MCF 10A (cell line): Measurements from ENCODE around the gene EVX1. TPM values are rescaled to one million over a fixed set of nuclear protein-coding genes. Genes with fewer than 3 reads are reported as not detected.

Experiments used
- BruUV-seq: library from RNA; stranded (reverse); fragments of 400-500 nt; replicated peaks from 2 replicates; lab custom pipeline; 2021; lab: Mats Ljungman, UMichigan
- CTCF ChIA-PET: fragments of 300-600 bp; sonication (Branson Sonifier 250); formaldehyde crosslinking; extraction: SDS; loops from one replicate; lab custom pipeline; 2021; ENCODE audit warnings: antibody characterized with exemption, inconsistent platforms; lab: Yijun Ruan, JAX
- POLR2A ChIA-PET: fragments of 300-600, 350-650 bp; sonication (Branson Sonifier 250); formaldehyde crosslinking; extraction: SDS; loops from one replicate; lab custom pipeline; 2020; ENCODE audit warnings: antibody characterized with exemption, inconsistent platforms; lab: Yijun Ruan, JAX
- DNase-seq: peaks from one replicate; pipeline ENCODE4 v3.0.0-alpha.2; 2018; ENCODE audit not compliant: unreplicated experiment
- H3K27ac Mint-ChIP-seq: one replicate; pipeline ENCODE4 v1.8.0; 2022; ENCODE audit warnings: mild to moderate bottlenecking, low read depth, mixed read lengths; ENCODE audit not compliant: unreplicated experiment
- H3K27me3 Mint-ChIP-seq: one replicate; pipeline ENCODE4 v1.8.0; 2022; ENCODE audit warnings: mixed read lengths; ENCODE audit not compliant: insufficient read depth, unreplicated experiment
- H3K36me3 Mint-ChIP-seq: one replicate; pipeline ENCODE4 v1.8.0; 2022; ENCODE audit warnings: mild to moderate bottlenecking, moderate library complexity, mixed read lengths; ENCODE audit not compliant: insufficient read depth, unreplicated experiment
- H3K4me1 Mint-ChIP-seq: one replicate; pipeline ENCODE4 v1.8.0; 2022; ENCODE audit warnings: mixed read lengths; ENCODE audit not compliant: insufficient read depth, unreplicated experiment
- H3K4me3 Mint-ChIP-seq: one replicate; pipeline ENCODE4 v1.8.0; 2022; ENCODE audit warnings: mild to moderate bottlenecking, moderate library complexity, mixed read lengths; ENCODE audit not compliant: unreplicated experiment
- H3K9me3 Mint-ChIP-seq: one replicate; pipeline ENCODE4 v1.8.0; 2022; ENCODE audit warnings: mixed read lengths; ENCODE audit not compliant: unreplicated experiment
- intact Hi-C: fragments of 100-400 bp; cut with micrococcal nuclease; formaldehyde crosslinking; loops from 2 replicates; pipeline ENCODE4 v1.14.1; 2022
- total RNA-seq: library from RNA; stranded (reverse); gene quantifications from 2 replicates; pipeline ENCODE4 v1.2.3, GENCODE V29; 2022
- TF ChIP-seq, protein P1 (sequence below): fragments of 200-600 bp; IDR thresholded peaks from one replicate; pipeline ENCODE4 v1.8.0; 2022; ENCODE audit warnings: antibody characterized with exemption, mild to moderate bottlenecking; ENCODE audit not compliant: unreplicated experiment

The EVX1 gene
- total RNA-seq, 1 experiment from 2014 or later, result not detected

DNA sequence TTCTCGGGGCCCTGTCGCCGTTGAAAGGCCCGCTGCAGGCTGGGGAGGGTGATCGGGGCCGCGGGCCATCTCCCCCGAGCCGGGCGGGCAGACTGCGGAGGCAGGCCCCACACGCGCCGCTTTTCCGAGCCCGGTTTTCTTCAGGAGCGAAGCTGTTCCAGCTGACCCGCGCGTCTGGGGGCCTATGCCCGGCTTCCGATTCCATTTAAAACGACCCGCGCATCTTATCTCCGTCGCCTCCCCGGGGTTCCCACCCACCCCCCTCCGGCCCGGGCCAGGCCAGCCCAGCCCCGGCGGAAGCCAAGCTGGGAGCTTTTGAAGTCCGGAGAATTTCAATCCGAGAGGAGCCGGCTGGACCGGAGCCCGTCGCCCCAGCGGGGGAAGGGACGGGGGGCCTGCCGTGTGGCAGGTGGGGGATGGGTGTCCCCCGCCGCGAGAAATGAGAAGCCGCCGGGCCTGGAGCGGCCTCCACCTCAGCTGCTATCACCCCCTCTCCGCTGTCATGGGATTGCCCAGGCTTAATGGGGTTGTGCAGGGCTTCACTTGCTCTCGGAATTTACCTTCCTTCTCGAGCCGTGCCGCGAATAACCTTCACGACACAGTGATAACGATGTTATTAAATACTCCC lies 3.1 kb upstream of the EVX1 start:
- BruUV-seq, result no TSS peak
- Mint-ChIP-seq H3K27me3 (peaks cover 48% of the 10 kb centered on the region), H3K4me1 (no peaks in the 10 kb centered on the region), H3K9me3 (no peaks in the 10 kb centered on the region), H3K4me3 (no peak overlapping the region), H3K36me3 (peaks cover 5% of the 10 kb centered on the region), H3K27ac (no peak overlapping the region)
- intact Hi-C loops, result no loop called here
- TF ChIP-seq, protein P1, sequence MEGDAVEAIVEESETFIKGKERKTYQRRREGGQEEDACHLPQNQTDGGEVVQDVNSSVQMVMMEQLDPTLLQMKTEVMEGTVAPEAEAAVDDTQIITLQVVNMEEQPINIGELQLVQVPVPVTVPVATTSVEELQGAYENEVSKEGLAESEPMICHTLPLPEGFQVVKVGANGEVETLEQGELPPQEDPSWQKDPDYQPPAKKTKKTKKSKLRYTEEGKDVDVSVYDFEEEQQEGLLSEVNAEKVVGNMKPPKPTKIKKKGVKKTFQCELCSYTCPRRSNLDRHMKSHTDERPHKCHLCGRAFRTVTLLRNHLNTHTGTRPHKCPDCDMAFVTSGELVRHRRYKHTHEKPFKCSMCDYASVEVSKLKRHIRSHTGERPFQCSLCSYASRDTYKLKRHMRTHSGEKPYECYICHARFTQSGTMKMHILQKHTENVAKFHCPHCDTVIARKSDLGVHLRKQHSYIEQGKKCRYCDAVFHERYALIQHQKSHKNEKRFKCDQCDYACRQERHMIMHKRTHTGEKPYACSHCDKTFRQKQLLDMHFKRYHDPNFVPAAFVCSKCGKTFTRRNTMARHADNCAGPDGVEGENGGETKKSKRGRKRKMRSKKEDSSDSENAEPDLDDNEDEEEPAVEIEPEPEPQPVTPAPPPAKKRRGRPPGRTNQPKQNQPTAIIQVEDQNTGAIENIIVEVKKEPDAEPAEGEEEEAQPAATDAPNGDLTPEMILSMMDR, result no peak
- POLR2A ChIA-PET, result no interaction called here
- DNase-seq, result no peak
- CTCF ChIA-PET, result interaction anchor here (0.6 kb wide), 2 partner anchors 25 to 215 kb away, joined by 3 to 4 read pairs; no protein-coding TSS in a partner anchor

DNA sequence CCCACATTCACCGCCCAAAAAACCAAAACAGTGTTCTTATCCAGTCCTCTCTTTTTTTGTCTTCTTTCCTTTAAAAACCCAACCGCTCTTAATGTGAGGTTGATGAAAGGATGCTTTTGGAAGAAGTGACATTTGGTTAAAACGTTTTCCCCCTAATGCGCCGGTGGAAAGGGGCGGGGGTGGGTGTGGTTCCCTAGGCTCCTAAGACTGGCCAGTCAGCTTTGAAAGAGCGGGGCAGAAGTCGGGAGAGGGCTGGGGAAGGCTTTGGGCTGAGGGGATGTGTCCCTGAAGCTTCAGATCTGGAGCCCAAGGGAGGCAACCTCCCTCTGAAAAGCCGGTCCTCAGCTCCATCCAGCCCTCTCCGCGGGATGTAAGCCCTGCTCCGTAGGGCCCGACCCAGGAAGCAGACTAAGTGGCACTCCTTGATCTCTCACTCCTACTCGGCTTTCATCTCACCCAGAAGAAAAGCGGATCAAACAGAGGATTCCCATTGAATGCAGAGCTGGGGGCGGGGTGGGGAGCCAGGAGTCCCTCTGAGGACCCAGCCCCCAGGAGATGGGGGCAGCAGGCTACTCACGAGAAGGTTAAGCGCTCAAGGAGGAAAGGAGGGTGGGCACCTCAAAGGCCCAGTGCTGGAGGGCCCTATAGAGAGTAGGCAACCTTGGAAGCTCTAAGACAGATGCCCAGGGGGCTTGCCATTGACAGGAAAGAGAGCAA lies 2.4 kb upstream of the EVX1 start:
- Mint-ChIP-seq H3K4me3 (no peak overlapping the region), H3K9me3 (no peaks in the 10 kb centered on the region), H3K36me3 (peaks cover 5% of the 10 kb centered on the region), H3K4me1 (no peaks in the 10 kb centered on the region), H3K27me3 (peaks cover 53% of the 10 kb centered on the region), H3K27ac (no peak overlapping the region)
- POLR2A ChIA-PET, result no interaction called here
- no peak for DNase-seq
- no TSS peak for BruUV-seq
- intact Hi-C loops, result no loop called here
- CTCF ChIA-PET, result no interaction called here
- TF ChIP-seq, protein P1, result no peak

DNA sequence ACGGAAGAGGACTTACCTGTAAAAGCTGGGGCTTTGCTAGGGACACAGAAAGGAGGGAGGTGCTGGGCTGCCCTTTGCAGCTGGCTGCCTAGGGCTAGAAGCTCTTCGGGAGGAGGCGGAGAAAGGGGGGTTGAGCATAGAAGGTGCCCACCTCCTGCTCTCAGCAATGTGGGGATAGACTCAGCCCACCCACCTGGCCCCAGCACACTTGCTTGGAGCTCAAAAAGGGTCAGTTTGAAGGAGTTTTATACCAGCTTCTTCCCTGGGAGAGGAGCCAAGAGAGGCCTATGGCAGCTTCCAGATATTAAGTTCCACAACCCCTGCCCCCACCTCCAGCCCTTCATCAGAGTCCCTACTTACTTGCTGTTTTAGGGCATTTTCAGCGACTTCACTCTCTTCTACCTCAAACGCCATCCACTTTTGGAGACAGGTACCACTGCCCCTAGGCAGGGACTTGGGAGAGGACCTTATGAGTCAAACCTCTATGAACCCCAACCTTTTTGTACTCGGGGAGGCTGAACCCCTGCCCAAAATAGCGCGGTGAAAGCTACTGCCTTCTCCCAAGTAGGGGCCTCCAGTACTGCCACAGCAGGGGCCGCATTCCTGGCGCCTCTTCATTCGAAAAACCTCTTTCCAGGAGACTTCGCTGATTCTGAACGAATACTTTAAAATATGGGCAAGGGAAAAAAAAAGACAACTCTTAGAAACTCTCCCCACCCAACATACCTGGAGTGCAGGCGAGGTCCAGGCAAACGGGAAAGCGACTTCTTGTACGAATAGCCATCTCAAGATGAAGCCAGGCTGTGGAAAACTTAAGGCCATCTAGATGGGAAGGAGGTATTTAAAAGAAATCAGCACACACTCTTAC lies 1.2 kb upstream of the EVX1 start:
- Mint-ChIP-seq H3K4me1 (no peaks in the 10 kb centered on the region), H3K27me3 (peaks cover 53% of the 10 kb centered on the region), H3K36me3 (peaks cover 5% of the 10 kb centered on the region), H3K4me3 (no peak overlapping the region), H3K9me3 (no peaks in the 10 kb centered on the region), H3K27ac (no peak overlapping the region)
- CTCF ChIA-PET, result interaction anchor here (0.7 kb wide), 1 partner anchor 39 kb away, joined by 3 read pairs; no protein-coding TSS in a partner anchor
- intact Hi-C loops, result no loop called here
- POLR2A ChIA-PET, result no interaction called here
- no TSS peak for BruUV-seq
- TF ChIP-seq, protein P1, result no peak
- no peak for DNase-seq

DNA sequence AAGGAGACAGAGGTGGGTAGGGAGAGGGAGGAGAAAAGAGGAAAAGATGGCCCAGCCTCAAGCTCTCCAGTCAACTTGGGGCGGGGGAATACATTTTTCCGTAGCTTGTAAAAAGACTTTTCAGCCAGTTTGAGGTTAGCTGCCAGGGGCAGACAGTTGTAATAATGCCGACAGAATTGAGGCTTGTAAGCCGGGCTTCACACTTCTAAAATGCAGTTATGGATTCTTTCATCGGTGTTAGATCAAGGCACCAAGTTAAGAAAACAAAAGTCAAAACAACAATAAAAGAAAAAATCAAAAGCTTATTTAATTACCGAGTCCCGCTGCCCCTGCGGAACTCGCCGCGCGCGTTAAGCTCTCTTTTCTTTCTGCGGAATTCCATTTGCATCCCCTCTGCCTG lies 448 bp upstream of the EVX1 start:
- ChIA-PET CTCF (interaction anchor here (0.7 kb wide), 1 partner anchor 38 kb away, joined by 3 read pairs; no protein-coding TSS in a partner anchor), POLR2A (no interaction called here)
- TF ChIP-seq, protein P1, result no peak
- no TSS peak for BruUV-seq
- no peak overlapping the region for H3K4me3 Mint-ChIP-seq
- DNase-seq, result no peak
- peaks cover 53% of the 10 kb centered on the region for H3K27me3 Mint-ChIP-seq
- intact Hi-C loops, result no loop called here
- H3K9me3 Mint-ChIP-seq, result no peaks in the 10 kb centered on the region
- peaks cover under 1% of the 10 kb centered on the region for H3K4me1 Mint-ChIP-seq
- no peak overlapping the region for H3K27ac Mint-ChIP-seq
- peaks cover 5% of the 10 kb centered on the region for H3K36me3 Mint-ChIP-seq
